GM19351 (cell line): Measurements from ENCODE around the gene BMAL2.

Experiments
- ATAC-seq: cut with Tn5 transposase; IDR thresholded peaks from one replicate; pipeline ENCODE4 v1.9.1; 2021; ENCODE audit warnings: mild to moderate bottlenecking, moderate library complexity; ENCODE audit not compliant: unreplicated experiment

The BMAL2 gene

GRCh38 chr12:27351476-27351875 lies 18.8 kb downstream of the BMAL2 start:
- ATAC-seq = no peak

GRCh38 chr12:27355486-27355885 lies 22.9 kb downstream of the BMAL2 start:
- ATAC-seq = no peak

GRCh38 chr12:27355979-27356378 lies 23.3 kb downstream of the BMAL2 start:
- ATAC-seq = no peak

GRCh38 chr12:27359578-27360340 lies 27.1 kb downstream of the BMAL2 start:
- ATAC-seq = no peak

- ATAC-seq = no peak
Observed at GRCh38 chr12:27361372-27361771, 28.7 kb downstream of the BMAL2 start.

GRCh38 chr12:27366621-27367020 lies 34.0 kb downstream of the BMAL2 start:
- ATAC-seq = no peak

- ATAC-seq = no peak
Observed at GRCh38 chr12:27367078-27367477, 34.4 kb downstream of the BMAL2 start.

GRCh38 chr12:27382171-27382795 lies 49.6 kb downstream of the BMAL2 start:
- ATAC-seq = no peak
